GM10248 (cell line): ENCODE results near the gene SLC28A1.

Experiments used
- CTCF ChIA-PET: fragments of 300-600 bp; sonication (Branson Sonifier 250); formaldehyde crosslinking; extraction: SDS; loops from one replicate; lab custom pipeline; 2021; ENCODE audit warnings: antibody characterized with exemption; lab: Yijun Ruan, JAX
- POLR2A ChIA-PET: fragments of 350-650 bp; sonication (Branson Sonifier 250); formaldehyde crosslinking; extraction: SDS; loops from one replicate; lab custom pipeline; 2020; ENCODE audit warnings: antibody characterized with exemption; lab: Yijun Ruan, JAX
- DNase-seq: peaks from one replicate; pipeline ENCODE4 v3.0.0; 2012; ENCODE audit errors: extremely low spot score
- TF ChIP-seq, protein P1 (sequence below): IDR thresholded peaks from 2 replicates; pipeline ENCODE4 v1.5.1; 2012; ENCODE audit warnings: mild to moderate bottlenecking, low read depth; ENCODE audit errors: extremely low read depth, missing control alignments, control extremely low read depth

SLC28A1 gene

GRCh38 chr15:84879088-84879780 lies 5.2 kb upstream of the SLC28A1 start:
- no peak for DNase-seq
- ChIA-PET POLR2A (no interaction called here), CTCF (interaction anchor here (0.9 to 2.5 kb wide), 14 partner anchors 8 to 291 kb away, joined by 3 to 12 read pairs (median 5); no protein-coding TSS in a partner anchor)
- TF ChIP-seq, protein P1, sequence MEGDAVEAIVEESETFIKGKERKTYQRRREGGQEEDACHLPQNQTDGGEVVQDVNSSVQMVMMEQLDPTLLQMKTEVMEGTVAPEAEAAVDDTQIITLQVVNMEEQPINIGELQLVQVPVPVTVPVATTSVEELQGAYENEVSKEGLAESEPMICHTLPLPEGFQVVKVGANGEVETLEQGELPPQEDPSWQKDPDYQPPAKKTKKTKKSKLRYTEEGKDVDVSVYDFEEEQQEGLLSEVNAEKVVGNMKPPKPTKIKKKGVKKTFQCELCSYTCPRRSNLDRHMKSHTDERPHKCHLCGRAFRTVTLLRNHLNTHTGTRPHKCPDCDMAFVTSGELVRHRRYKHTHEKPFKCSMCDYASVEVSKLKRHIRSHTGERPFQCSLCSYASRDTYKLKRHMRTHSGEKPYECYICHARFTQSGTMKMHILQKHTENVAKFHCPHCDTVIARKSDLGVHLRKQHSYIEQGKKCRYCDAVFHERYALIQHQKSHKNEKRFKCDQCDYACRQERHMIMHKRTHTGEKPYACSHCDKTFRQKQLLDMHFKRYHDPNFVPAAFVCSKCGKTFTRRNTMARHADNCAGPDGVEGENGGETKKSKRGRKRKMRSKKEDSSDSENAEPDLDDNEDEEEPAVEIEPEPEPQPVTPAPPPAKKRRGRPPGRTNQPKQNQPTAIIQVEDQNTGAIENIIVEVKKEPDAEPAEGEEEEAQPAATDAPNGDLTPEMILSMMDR = no peak

- TF ChIP-seq, protein P1 = no peak
- POLR2A ChIA-PET = no interaction called here
- CTCF ChIA-PET = interaction anchor here (1.8 to 2.5 kb wide), 2 partner anchors 35 to 48 kb away, joined by 4 to 8 read pairs; no protein-coding TSS in a partner anchor
- DNase-seq = no peak
These were observed 4.5 kb upstream of the SLC28A1 start for GRCh38 chr15:84880007-84880406.

DNA sequence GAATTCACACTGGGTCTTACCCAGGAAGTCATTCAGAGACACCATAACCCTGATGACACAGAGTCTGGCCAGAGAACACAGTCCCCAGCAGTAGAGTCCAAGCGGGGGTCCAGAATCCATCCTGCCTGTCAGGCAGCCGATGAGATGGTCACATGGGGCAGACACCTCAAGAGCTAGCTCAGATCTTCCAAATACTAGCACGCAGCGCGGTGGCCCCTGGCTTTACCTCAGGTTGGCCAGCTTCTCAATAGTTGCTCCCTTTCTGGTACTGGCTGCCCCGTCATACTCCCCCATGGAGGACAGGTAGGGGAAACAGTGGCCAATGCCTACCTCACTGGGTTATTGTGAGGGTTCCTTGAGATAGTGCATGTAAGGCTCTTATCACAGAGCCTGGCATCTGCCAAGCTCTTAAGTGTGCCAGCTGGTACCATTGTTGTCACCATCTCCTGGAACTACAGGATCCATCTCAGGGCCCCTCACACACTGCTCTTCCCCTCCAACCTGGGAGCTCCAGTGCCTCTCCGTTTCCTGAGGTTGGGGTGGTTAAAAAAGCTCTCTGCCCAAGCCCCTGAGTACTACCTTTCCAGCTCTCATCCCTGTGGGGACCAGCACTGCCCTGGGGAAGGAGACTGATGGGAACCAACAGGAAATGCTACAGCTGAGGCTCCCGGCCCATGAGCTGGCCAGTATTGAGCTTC lies 3.5 kb upstream of the SLC28A1 start:
- TF ChIP-seq, protein P1 = no peak
- DNase-seq = no peak
- POLR2A ChIA-PET = no interaction called here
- CTCF ChIA-PET = interaction anchor here (1.3 to 2.5 kb wide), 3 partner anchors 26 to 59 kb away, joined by 3 to 8 read pairs (median 4); no protein-coding TSS in a partner anchor

- no peak for DNase-seq
- ChIA-PET POLR2A (no interaction called here), CTCF (interaction anchor here (1.3 to 2.5 kb wide), 3 partner anchors 25 to 58 kb away, joined by 3 to 8 read pairs (median 4); no protein-coding TSS in a partner anchor)
- TF ChIP-seq, protein P1 = no peak
These were observed 3.0 kb upstream of the SLC28A1 start for GRCh38 chr15:84881520-84881830.

- POLR2A ChIA-PET = no interaction called here
- CTCF ChIA-PET = interaction anchor here (1.4 to 1.6 kb wide), 2 partner anchors 45 to 296 kb away, joined by 5 to 8 read pairs; no protein-coding TSS in a partner anchor
- TF ChIP-seq, protein P1 = no peak
- DNase-seq = no peak
These were observed 996 bp upstream of the SLC28A1 start for GRCh38 chr15:84883466-84883865.

- DNase-seq = no peak
- CTCF ChIA-PET = interaction anchor here (1.7 kb wide), 1 partner anchor 9 kb away, joined by 4 read pairs; no protein-coding TSS in a partner anchor
- POLR2A ChIA-PET = no interaction called here
- TF ChIP-seq, protein P1 = no peak
These were observed 1.3 kb downstream of the SLC28A1 start for GRCh38 chr15:84885801-84886200.
